HG02798 (cell line): Measurements from ENCODE around the gene ADAMTS19.

Experiments
- ATAC-seq: cut with Tn5 transposase; IDR thresholded peaks from one replicate; pipeline ENCODE4 v1.9.1; 2021; ENCODE audit warnings: mild to moderate bottlenecking; ENCODE audit not compliant: unreplicated experiment, poor library complexity

ADAMTS19 gene

DNA sequence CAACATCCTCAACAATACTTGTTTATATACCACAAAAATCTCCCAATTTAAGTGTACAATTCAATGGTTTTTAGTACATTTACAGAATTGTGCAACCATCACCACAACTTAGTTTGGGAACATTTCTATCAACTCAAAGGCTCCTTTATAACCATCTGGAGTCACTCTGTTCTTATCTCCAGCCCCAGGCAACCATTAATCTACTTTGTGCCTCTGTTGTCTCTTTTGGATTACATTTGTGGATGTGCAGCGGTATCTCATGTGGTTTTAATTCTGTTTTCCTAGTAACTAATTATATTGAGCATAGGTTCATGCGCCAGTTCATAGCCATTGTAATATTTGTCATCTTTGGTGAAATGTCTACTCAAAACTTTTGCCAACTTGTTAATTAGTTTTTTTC is 14.4 kb downstream of the ADAMTS19 start:
- no peak for ATAC-seq

DNA sequence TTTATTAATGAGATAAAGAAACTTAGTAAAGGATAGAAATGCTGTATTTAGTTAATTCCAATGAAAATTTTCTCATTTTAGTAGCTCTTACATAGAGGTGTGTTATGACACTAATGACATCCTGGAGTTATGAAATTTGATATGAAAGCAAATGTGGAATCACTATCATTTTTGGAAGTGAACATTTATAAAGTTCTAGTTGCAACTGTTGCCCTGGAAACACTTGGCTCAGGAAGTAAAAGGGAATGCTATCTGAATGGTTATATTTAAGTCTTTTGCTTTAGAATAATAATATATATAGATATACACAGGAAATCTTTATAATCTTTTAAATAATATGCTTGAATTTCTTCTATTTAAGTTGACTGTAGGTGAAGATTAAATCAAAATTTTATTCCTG is 16.7 kb downstream of the ADAMTS19 start:
- ATAC-seq, result no peak

DNA sequence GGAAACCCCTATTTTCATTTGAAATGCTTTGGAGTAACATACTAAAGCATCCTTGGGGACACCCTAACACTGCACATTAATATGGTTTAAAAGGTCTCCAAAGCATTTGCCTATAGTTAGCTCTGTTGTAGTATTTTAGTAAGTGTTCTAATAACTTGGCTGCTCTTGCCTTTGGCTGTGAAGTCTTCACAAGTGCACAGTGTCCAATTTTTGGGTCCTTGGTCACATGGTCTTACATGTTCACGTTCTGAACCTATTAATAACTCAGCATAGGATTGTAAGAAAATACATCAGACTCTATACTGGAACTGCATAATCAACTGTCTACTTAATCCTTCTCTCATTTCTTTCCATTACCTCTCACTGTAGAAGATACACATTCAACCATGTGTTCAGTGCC is 17.4 kb downstream of the ADAMTS19 start:
- ATAC-seq, result no peak

DNA sequence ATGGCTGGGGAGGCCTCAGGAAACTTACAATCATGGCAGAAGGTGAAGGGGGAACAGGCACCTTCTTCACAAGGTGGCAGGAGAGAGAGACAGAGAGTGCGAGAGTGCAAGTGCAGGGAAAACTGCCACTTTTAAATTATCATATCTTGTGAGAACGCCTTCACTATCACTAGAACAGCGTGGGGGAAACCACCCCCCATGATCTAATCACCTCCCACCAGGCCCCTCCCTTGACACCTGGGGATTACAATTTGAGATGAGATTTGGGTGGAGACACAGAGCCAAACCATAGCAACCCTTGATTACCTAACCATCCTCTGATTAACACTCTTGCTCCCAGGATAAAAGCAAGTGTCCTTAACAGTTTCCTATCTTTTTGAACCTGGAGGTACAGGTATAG is 21.1 kb downstream of the ADAMTS19 start:
- ATAC-seq, result no peak

DNA sequence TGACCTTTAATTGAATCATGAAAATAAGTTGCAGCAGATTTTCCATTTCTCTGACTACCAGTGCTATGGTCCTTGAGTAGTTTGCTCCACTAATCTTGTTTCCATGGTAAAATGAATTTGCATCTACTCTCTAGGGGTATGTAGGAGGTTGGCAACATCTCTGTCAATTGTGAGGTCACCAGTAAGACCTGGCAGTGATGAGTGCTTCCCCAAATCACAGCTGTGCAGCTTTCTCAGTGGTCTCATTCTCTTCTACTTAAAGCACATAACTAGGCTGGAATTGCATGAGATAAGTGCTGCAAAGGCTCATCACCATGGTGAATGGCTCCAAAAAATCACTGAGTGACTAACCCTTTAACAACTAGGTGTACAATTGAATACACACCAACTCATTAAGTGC is 36.3 kb downstream of the ADAMTS19 start:
- peak; percentile 65 for ATAC-seq

DNA sequence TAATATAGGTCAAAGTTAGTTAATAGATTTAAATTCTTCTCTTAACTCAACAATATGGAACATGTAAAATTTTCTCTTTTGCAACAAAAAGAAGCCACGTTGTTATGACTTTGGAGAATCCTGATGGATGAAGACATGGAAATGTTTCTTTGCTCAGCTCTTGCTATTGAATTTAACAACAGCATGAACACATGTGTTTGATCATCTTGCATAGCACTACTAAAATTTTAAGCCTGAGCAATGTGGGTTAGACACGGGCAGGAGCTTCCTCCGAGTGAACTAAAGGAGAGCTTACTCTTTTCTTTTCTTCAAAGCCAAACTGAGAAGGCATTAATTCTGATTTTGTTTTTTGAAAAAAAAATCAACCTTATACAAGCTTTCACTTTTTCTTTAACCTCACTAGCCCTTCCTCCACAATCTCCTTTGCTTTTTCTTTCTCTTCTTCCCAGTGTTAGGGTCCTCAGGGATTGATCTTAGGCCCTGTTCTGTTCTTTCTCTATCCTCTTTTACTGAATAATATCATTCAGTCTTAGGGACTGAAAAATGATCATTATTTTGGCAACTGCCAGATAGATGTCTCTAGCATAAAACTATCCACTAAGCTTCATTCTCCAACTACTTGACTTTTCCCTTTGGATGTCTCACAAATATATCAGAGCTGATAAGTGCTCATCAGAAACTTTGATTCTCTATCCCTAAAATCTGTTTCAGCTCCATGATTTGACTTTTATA is 36.9 kb downstream of the ADAMTS19 start:
- no peak for ATAC-seq

DNA sequence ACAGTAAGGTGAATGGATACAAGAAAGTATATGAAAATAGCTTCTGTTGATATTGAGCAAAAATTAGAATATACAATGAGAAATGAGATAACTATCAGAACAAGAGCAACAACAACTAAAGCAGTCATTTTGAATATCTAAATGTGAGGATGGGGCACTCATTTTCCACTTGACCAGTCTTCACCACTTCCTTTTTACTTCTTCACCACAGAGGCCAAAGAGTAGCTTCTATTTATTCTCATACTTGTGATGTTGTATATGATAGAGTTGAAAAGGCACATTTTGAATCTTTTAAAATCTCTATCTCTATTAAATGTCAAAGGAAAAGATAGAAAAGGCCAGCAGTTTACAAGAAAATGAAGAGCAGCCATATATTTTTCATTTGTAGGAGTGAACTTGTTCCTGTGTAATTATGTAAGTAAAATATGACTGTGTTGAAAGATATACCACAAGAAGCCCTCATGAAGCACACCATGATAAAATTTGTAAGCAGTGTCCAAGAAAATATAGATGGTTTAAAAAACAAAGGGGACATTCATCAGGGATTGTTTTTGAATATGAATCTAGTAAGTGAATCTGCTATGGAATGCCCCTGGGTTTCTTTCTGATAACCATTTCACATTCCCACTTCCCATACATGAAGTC is 39.2 kb downstream of the ADAMTS19 start:
- peak; percentile 53 for ATAC-seq

DNA sequence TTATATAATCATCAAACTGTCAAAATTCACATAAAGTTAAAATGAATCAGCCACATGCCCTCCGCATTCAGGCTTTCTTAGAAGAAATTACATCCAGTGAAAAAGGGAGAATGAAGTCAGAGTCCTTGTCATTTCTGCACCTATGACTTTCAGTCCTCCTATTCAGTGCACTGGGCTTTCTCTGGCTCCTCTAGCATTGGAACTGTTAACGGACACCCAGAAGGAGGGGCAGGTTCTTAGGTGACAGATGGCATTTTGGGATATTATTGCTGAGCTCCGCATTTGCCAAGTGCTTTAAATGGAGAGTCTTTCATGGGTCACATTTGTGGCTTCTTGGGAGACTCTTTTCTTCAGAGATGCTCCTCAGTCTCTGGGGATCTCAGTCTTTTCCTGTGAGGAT is 40.0 kb downstream of the ADAMTS19 start:
- ATAC-seq, result no peak

DNA sequence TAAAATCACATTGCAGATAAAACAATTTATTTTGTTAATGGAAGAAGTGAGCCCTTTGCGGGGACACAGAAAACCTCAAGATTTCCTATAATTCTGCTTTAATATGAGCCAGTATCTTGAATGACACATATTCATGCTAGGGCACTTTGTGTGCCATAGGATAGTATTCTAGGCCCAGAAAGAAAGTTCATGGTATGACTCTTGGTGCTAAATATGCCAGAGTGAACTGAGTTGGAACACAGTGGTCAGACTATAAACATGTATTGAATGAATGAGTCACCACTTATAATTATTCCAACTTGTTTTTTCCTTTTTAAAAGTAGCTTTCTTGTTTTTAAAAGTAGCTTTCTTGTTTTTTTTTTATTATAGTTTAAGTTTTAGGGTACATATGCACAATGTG is 46.0 kb downstream of the ADAMTS19 start:
- no peak for ATAC-seq

DNA sequence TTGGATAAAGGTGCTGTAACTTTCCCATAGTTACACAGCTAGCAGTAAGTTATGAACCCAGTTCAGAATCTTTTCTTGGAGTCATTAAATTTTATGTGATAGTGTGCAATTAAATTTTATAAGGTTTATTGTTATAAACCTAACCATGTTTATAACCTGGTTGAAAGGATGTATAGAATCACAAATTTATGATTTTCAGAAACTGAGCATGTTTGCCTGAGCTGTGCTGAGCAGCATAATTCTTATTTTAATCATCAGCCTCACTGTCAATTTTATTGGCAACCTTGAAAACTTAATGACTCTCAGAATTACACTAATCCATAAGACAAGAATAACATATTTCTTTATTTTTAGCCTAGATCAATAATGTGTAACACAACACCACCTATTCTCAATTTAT is 46.9 kb downstream of the ADAMTS19 start:
- no peak for ATAC-seq

DNA sequence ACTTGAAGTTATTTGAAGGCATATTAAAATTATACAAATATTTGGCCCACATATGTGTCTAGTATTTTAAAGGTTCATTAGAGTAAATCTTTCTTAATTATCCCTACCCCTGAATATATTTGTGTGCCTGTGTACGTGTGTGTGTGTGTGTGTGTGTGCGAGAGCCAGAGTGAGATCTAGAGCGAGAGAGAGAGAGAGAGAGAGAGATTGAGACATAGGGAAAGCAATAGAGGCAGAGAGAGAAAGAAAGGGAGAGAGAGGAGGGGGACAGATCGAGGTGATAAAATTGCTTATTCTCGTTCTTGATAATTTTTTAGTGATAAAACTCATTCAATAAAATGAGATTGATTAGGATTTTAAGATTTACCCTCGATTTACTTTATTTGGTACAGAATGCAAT is 47.4 kb downstream of the ADAMTS19 start:
- no peak for ATAC-seq

DNA sequence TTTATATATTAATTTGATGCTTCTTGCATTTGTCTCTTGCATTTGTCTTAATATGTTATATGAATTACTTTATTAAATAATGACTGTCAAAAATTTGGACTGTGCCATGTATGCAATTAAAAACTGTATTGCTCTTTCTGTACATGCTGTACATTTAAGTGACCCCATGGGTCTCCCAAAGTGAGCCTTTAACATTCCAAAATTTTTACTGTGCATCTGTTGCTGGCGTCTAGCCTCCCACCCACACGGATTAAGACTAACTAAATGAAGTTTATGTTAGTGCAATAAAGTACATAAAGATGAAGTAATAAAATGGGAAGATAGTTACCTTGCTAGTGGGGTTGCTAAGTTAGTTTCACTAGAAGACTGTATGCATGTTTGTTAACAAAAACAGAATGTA is 48.5 kb downstream of the ADAMTS19 start:
- no peak for ATAC-seq

DNA sequence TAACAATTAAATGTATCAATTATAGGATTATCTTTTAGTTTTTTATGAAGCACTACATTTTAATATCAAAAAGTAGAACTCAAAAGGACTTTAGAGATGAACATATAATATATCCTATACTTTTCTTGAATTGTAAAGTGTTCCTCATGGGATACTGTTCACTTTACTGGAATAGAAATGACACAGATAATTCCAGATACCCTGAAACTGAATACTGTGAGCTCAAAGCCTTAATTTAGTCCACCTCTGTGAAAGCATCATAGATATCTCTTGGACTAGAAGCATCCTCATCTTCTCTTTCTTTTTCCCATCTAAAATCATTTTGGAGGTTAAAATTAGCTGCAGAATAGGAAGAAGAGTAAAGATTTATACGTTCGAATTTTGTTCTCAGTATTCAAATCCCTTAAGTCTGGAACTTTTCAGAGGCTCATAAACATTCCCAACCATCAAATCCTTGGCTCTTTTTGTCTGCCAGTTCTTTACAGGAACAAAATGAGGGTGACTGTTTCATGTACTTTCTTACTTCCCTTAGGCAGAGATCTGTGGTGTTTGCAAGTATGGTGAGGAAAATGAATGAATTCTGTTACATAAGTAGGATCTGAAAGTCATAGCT is 49.4 kb downstream of the ADAMTS19 start:
- no peak for ATAC-seq

DNA sequence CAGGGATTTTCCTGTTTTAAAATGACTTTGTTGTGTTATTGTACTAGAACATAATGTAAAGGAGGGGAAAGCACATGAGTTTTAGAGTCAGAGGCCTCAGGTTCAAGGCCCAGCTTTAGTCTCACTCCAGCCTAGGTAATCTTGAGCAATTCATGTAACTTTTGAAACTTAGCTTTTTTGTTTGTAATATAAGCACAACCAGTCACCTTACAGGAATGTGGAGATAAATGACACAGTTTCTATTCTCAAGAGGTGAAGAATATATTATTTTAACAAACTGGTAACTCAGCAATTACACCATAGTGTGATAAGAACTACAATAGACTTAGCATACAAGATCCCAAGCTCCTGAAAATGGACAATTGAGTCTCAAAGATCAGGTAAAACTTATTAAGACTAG is 51.2 kb downstream of the ADAMTS19 start:
- no peak for ATAC-seq

DNA sequence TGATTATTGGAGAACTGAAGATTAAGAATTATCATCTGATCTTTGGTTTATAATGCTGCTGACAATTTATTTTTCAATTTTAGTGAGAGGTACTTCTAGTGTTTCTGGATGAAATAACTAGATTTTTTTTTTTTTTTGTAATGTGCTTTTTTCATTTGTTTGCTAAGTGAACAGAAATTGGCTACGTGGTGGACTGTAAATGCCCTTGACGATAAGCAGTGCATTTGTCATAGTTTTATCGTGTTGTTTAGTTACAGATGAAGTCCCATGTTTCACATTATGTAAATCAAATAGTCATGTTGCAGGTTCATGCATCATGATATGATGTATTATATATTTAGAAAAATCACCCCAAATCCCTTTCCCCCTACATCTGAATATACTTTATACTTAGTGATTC is 81.0 kb downstream of the ADAMTS19 start:
- no peak for ATAC-seq

DNA sequence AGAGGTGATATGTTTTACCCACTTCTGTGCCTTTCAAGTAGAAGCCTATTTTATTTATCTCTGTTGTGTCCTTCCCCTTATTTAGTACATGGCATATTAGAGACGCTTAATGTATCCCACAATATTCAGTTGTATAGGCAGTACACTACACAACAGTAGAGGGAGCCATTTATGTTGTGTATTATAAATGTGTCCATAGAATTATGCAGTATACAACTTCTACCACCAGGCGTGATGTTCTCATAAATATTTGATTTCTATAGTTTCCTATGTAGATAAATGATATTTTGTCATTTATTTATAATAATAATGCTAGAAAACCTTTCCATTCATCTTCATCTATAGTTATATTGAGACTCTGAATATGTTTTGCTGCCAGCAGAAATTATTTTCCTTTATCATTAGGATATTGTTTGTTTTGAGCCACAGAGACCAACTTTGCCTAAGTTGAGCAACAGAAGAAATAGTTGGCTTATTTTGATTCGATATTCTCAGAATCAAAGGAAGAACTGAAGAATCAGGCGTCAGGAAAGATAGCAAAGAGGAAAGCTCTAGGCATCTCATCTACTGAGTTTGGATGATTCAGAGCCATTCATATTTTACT is 81.7 kb downstream of the ADAMTS19 start:
- ATAC-seq, result peak; percentile 63

DNA sequence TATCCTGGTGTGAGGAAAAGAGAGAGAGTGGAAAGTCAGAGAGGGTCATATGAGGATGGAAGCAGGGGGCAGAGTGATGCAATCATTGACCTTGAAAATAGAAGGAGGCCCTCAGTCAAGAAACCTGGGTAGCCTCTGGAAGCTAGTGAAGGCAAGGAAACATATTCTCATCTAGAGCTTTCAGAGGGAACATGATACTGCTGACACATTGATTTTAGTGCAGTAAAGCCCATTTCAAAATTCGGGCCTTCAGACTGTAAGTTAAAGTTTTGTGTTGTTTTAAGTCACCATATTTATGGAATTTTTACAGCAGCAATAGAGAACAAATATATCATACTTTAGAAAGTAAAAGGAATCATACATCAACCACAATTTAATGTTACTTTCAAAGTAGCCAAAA is 87.0 kb downstream of the ADAMTS19 start:
- no peak for ATAC-seq

DNA sequence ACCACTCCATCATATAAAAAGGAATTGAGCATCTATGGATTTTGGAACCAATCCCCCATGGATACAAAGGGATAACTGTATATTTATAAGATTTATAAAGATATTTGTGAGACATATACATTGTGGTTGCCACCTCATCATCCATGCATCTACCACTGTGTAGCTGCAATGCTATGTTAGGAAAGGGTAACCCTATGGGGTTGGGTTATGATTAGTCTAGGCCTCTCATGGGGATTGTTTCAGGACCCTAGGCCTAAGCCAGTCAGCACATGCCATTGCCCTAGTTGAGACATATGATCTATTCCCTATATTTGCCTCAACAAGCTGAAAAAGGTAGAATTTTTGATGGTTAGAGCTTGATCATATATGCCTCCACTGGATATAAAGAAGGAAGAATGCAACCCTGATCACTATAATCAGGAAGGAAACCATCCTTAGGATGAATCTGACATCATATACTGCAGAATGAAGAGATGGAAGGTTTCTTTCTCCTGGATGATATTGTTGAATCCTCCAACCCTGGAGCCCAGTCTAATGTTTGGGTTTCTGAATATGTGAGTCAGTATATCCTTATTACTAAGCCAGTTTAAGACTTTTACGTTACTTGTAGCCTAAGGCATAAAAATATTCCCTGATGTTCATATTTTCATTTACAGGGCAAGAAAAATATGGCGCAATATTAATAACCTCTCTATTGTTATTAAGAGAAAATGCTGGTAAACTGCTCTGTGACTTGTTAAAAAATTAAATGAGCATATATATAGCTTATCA is 94.2 kb downstream of the ADAMTS19 start:
- no peak for ATAC-seq

DNA sequence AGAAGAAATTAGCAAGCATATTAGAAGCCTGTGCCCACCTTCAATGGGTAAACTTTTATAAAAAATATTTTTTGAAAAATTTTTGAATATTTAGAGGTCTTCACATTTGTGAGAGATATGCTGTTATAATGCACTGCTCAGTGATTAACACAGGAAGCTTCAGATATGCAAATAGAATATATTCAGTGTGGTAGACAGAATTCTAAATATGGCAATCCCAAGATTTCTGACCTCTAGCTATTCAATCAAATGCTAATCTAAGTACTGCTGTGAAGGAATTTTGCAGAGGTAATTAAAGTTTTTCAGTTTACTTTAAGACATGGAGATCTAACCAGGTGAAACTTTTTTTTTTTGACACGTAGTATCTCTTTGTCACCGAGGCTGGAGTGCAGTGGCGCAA is 103.5 kb downstream of the ADAMTS19 start:
- no peak for ATAC-seq

DNA sequence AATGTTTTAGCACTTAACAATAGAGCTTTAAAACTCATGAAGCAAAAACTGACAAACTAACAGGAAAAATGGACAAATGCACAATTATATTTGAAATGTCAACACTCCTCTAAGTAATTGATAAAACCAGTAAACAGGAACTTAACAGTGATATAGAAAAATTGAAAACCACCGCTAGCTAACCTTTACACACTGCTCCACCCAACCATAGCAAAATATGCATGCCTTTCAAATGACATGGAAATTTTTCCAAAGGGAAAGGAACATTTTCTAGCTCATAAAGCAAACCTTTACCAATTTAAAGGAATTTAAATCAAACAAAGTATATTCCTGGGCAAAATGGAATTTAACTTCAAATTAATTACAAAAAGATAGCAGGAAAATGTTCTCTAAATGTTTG is 109.2 kb downstream of the ADAMTS19 start:
- no peak for ATAC-seq

DNA sequence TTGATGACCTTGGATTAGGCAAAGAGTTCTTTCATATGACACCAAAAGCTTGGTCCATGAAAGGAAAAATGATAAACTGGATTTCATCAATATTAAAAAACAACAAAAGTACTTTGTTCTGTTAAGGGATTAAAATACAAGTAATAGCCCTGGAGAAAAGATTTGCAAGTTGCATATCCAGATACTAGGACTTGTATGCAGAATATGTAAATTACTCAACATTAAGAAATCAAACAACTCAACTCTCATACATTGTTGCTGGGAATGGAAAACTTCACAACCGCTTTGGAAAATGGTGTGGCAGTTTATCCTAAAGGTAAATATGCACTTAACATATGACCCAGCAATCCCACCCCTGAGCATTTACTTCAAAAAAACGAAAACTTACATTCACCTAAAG is 112.0 kb downstream of the ADAMTS19 start:
- ATAC-seq, result no peak
